Astrocyte of the spinal cord (primary cell): ENCODE data around the gene MMP25.

ENCODE experiments used
- DNase-seq: peaks from one replicate; pipeline ENCODE4 v3.0.0; 2011; ENCODE audit warnings: low read depth, low spot score
- H3K4me3 ChIP-seq: 2 replicates; pipeline ENCODE4 v1.5.1; 2011; ENCODE audit warnings: low read depth, mild to moderate bottlenecking, low read length, moderate library complexity
- in situ Hi-C: cut with HindIII; loops from 2 replicates; pipeline ENCODE4 v1.10.0; 2017; ENCODE audit warnings: low sequenced_read_pairs
- TF ChIP-seq, protein P1 (sequence below): IDR thresholded peaks from 2 replicates; pipeline ENCODE4 v1.5.1; 2012; ENCODE audit warnings: low read depth, mild to moderate bottlenecking, low read length, inconsistent platforms

MMP25 gene

DNA sequence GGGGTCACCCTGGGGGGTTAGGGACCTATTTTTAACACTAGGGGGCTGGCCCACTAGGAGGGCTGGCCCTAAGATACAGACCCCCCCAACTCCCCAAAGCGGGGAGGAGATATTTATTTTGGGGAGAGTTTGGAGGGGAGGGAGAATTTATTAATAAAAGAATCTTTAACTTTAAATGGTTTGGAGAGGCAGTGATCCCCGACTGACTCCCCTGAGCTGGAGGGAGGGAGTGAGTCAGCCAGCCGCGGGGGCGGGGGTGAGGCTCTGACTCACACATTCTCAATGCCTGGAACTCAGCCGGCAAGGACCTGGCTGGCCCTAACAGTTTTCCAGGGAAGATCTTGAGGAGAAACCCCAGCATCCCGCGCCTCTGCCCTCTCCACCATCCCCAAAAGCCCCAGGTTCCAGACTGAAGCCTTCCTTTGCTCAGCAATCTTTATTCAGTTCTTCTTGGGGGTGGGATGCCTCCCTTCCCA lies 24.1 kb upstream of the MMP25 start:
- DNase-seq = peak; percentile 97
- peak overlapping the region; percentile 80 for H3K4me3 ChIP-seq
- TF ChIP-seq, protein P1, sequence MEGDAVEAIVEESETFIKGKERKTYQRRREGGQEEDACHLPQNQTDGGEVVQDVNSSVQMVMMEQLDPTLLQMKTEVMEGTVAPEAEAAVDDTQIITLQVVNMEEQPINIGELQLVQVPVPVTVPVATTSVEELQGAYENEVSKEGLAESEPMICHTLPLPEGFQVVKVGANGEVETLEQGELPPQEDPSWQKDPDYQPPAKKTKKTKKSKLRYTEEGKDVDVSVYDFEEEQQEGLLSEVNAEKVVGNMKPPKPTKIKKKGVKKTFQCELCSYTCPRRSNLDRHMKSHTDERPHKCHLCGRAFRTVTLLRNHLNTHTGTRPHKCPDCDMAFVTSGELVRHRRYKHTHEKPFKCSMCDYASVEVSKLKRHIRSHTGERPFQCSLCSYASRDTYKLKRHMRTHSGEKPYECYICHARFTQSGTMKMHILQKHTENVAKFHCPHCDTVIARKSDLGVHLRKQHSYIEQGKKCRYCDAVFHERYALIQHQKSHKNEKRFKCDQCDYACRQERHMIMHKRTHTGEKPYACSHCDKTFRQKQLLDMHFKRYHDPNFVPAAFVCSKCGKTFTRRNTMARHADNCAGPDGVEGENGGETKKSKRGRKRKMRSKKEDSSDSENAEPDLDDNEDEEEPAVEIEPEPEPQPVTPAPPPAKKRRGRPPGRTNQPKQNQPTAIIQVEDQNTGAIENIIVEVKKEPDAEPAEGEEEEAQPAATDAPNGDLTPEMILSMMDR = no peak
- in situ Hi-C loops = no loop called here

DNA sequence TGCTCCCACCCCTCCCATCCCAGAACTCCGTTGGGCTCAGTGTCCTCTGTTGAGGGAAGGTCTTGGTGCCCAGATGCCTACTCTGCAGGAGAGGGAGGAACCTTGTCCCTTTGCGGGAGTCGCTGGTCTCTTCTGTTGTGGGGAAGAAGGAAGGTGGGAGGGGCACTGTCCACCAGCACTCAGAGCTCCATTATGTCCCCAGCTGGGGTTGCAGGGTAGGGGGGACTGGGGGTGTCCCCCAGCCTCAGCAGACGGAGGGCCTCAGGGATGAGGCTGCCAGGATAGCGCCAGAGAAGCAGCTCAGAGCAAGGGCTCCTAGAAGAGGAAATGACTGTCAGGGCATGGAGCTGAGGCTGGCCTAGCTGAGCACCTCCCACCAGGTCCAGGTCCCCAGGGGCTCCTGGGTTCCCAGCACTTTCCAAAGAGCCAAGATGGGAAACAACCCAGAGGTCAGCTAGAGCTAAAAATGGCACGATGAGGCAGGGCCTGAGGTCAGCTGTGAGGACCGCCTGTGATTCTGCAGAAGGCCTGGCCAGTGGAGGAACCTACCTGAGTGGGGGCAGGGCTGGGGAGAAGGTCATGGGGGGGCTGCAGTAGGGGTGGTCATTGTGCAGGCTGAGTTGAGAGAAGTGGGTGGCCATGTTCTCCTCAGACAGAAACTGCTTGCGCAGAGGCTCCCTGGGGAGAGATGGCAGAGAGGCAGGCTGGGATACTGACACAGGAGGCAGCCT lies 23.5 kb upstream of the MMP25 start:
- in situ Hi-C loops = no loop called here
- TF ChIP-seq, protein P1 = no peak
- H3K4me3 ChIP-seq = peak overlapping the region; percentile 80
- DNase-seq = peak; percentile 51

DNA sequence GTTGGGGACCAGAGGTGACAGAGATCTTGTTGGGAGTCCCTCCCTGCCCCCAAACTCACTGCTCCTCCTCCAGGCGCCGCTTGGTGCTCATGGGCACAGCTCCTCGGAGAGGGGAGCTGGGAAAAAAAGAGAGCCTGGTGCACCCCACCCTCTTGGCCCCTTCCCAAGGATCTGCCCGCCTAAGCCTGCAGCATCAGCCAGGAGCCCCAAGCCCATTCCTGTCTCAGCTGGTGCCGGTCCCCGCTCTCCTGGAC lies 23.0 kb upstream of the MMP25 start:
- DNase-seq = no peak
- in situ Hi-C loops = no loop called here
- TF ChIP-seq, protein P1 = no peak
- peak overlapping the region; percentile 80 for H3K4me3 ChIP-seq

DNA sequence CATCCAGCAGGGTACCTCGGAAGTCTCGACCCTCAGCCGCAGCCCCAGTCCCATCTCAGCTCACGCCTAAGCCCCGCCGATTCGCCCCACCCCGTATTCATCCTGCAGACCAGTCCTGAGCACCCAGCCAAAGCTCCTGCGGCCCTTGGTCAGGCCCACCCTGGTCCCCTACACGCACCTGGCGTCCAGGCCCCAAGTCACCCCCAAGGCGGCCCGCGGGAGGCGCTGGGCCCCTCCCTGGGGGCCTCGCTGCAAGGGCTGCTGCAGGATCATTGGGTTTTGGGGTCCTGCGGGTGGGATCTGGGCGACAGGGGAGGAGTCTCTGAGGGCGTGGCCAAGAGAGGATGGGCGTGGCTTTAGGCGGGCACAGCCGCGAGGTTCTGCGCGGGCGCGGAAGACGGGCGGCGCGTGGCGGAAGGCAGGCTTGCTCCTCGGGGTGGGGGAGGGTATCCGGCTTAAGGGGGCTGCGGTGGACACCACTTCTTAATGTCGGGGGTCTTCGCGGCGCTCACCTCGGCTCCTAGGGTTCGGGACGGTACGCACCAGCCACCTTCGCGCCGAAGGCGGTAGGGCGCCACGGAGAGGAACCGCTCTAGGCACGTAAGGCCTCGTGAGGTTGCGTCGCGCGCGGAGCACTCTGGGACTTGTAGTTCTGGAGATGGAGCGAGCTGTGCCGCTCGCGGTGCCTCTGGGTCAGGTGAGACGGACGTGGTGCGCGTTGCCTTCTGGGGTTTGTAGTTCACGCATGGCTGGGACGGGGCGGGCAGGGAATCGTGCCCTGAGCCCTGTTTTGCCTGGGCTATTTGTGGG lies 22.5 kb upstream of the MMP25 start, which contains the start of the genes HCFC1R1 and THOC6:
Gene HCFC1R1 (minus strand): TSS at position 274 of the 810 bp plus-strand sequence. CDS start 1 bp downstream, at position 273.
Gene THOC6 (plus strand): TSS at position 367 of the 810 bp plus-strand sequence. CDS start 292 bp downstream, at position 659.
- TF ChIP-seq, protein P1 = no peak
- peak within 1 kb of the TSS; percentile 80 for H3K4me3 ChIP-seq
- peak; percentile 99 for DNase-seq
- in situ Hi-C loops = no loop called here

DNA sequence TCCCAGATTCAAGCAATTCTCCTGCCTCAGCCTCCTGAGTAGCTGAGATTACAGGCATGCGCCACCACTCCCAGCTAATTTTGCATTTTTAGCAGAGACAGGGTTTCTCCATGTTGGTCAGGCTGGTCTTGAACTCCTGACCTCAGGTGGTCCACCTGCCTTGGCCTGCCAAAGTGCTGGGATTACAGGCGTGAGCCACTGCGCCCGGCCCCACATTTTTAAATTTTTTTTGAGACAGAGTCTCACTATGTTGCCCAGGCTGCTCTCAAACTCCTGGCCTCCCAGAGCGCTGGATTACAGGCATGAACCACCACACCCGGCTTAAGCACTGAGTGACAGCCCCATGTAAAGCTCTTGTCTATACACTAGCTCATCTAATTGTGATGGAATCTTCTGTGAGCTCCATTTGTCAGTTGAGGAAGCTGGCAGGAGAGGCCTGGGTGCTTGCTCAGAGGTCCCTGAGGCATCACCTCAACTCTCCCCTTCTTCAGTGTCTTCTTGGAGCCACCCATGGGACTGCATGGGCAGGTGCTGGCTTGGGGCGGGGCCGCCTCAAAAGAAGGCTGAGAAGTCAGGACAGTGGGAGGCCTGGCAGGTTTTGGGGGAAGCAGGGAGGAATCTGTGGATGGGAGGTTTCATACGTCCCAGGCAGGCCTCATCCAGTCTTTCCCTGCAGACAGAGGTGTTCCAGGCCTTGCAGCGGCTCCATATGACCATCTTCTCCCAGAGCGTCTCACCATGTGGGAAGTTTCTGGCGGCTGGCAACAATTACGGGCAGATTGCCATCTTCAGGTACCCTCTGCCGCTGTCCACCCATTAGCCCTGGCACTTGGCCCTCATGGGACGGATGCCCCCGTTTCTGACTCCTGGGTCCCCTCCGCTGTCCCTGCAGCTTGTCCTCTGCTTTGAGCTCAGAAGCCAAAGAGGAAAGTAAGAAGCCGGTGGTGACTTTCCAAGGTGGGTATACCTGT lies 21.0 kb upstream of the MMP25 start:
- no peak for DNase-seq
- H3K4me3 ChIP-seq = no peak overlapping the region
- in situ Hi-C loops = no loop called here
- TF ChIP-seq, protein P1 = no peak

DNA sequence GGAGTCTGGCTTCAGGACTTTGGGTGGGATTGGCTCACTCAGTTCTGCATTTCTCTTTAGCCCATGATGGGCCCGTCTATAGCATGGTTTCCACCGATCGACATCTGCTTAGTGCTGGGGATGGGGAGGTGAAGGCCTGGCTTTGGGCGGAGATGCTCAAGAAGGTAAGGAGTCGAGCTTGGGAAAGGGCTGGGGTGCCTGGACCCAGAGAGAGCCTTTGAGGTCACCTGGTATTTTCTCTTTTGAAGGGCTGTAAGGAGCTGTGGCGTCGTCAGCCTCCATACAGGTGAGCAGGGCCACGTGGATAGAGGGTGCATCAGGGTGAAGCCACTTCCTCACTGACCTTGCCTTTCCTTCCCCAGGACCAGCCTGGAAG lies 20.4 kb upstream of the MMP25 start:
- H3K4me3 ChIP-seq = no peak overlapping the region
- TF ChIP-seq, protein P1 = no peak
- in situ Hi-C loops = no loop called here
- no peak for DNase-seq
